Measurements from ENCODE around the gene IL22RA2.

IL22RA2 gene

GRCh38 chr6:137097057-137097456, 76.4 kb downstream of the IL22RA2 start:
- DNase-seq (ENCODE audit: low read depth in 2 of 2): no peak

GRCh38 chr6:137095651-137096238, 77.7 kb downstream of the IL22RA2 start:
- no peak for DNase-seq (ENCODE audit: low read depth in 2 of 2)

GRCh38 chr6:137095093-137095492, 78.4 kb downstream of the IL22RA2 start:
- DNase-seq (ENCODE audit: low read depth in 2 of 2): no peak

- peak; percentile 31 to 33 for DNase-seq (ENCODE audit: low read depth in 2 of 2)
These were observed 78.9 kb downstream of the IL22RA2 start for GRCh38 chr6:137094411-137095008.

All from stimulated activated CD4-positive, alpha-beta T cell treated with anti-CD3 and anti-CD28 coated beads, Interleukin-4, amount 100 ng/mL, for 48 hours (primary cell).